Gastroesophageal sphincter (tissue), 4 donors: ENCODE results near the gene ACTL8. TPM values are rescaled to one million over a fixed set of nuclear protein-coding genes. Genes with fewer than 3 reads are reported as not detected.

Experiments
- ATAC-seq: fragments of 150-250 bp; one replicate; pipeline ENCODE4 v1.9.1; 2016; ENCODE audit warnings: mild to moderate bottlenecking, moderate library complexity
- H3K27ac ChIP-seq, 4 donors: fragments of 200-600 bp; sonication (generic) in 3 of 4; 1 replicate in 3 of 4; 2 replicates in 1 of 4; pipeline ENCODE4 v1.5.1; 2016 to 2019
- H3K27me3 ChIP-seq: fragments of 200-600 bp; sonication (generic); one replicate; pipeline ENCODE4 v1.5.1; 2019
- H3K36me3 ChIP-seq, 2 donors: fragments of 200-600 bp; sonication (generic); one replicate each; pipeline ENCODE4 v1.5.1; 2019; ENCODE audit warnings: control low read depth in 1 of 2
- H3K4me1 ChIP-seq, 3 donors: fragments of 200-600 bp; sonication (generic); 1 replicate in 2 of 3; 2 replicates in 1 of 3; pipeline ENCODE4 v1.5.1; 2016 to 2019; ENCODE audit warnings: control low read depth in 2 of 3
- H3K4me3 ChIP-seq, 2 donors: fragments of 200-600 bp; sonication (generic); one replicate each; pipeline ENCODE4 v1.5.1; 2019; ENCODE audit warnings: mild to moderate bottlenecking in 1 of 2, moderate library complexity in 1 of 2
- H3K9me3 ChIP-seq, 3 donors: fragments of 200-600 bp; sonication (generic); one replicate each; pipeline ENCODE4 v1.5.1; 2017 to 2019; ENCODE audit warnings: control low read depth in 2 of 3
- EP300 ChIP-seq: sonication (generic); formaldehyde crosslinking; IDR thresholded peaks from one replicate; pipeline ENCODE4 v1.6.1; 2017; ENCODE audit warnings: antibody characterized with exemption, mild to moderate bottlenecking
- POLR2A ChIP-seq, 2 donors: fragments of 450-650 bp; IDR thresholded peaks; one replicate each; pipeline ENCODE4 v1.6.1; 2017; ENCODE audit warnings: antibody characterized with exemption in 2 of 2, mild to moderate bottlenecking in 2 of 2, moderate library complexity in 1 of 2
- POLR2AphosphoS5 ChIP-seq: sonication (generic); formaldehyde crosslinking; IDR thresholded peaks from one replicate; pipeline ENCODE4 v1.6.1; 2017; ENCODE audit warnings: antibody characterized with exemption
- WGBS, 2 donors: methylation state at CpG; one replicate each; pipeline ENCODE4 v1.1.5; 2018; ENCODE audit warnings: low coverage in 1 of 2; 5-methylcytosine and 5-hydroxymethylcytosine counted together
- total RNA-seq, 4 donors: library from RNA; depleted of rRNA; stranded (reverse); fragments of >200 nt; gene quantifications; one replicate each; pipeline ENCODE4 v1.1.0, GENCODE V29; 2016
- TF ChIP-seq, protein P1 (sequence below), 4 experiments: fragments of 200-600 bp in 2 of 4; fragments of 450-650 bp in 2 of 4; sonication (generic) in 1 of 4; IDR thresholded peaks; one replicate each; pipeline ENCODE4 v1.5.1; 2017 to 2019; ENCODE audit warnings: antibody characterized with exemption in 4 of 4, mild to moderate bottlenecking in 2 of 4, moderate library complexity in 2 of 4

Gene ACTL8
- total RNA-seq, 4 donors from 2014 or later = not detected

DNA sequence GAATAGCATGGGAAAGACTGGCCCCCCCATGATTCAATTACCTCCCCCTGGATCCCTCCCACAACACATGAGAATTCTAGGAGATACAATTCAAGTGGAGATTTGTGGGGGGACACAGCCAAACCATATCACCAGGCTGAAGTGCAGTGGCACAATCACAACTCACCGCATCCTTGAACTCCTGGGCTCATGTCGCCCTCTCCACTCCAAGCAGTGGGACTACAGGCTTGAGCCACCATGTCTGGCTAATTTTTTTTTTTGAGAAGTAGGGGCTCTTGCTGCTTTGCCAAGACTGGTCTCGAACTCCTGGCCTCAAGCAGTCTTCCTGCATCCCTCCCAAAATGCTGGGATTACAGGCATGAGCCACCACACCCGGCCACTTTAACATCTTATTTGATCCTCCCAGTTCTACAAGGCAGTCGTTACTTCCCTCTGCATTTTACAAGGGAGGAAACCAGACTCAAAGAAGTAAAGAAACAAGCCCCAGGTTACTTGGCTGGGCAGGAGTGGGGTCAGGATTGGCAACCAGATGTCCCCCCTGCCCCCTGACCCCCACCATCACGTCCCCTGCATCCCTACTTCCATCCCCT lies 26.9 kb upstream of the ACTL8 start:
- Histone ChIP-seq H3K4me3 (no peak overlapping the region), H3K9me3 (no peaks in the 10 kb centered on the region), H3K27me3 (peaks cover 41% of the 10 kb centered on the region), H3K4me1 (no peaks in the 10 kb centered on the region), H3K27ac (no peak overlapping the region), H3K36me3 (no peaks in the 10 kb centered on the region)
- WGBS, 2 donors = 79 to 80% methylated on average over 3 to 4 of the region's 6 CpGs
- ATAC-seq = no peak
- TF ChIP-seq POLR2AphosphoS5 = no peak
- no peak for TF ChIP-seq POLR2A (IDR thresholded peaks at IDR 0.05)
- TF ChIP-seq, protein P1, sequence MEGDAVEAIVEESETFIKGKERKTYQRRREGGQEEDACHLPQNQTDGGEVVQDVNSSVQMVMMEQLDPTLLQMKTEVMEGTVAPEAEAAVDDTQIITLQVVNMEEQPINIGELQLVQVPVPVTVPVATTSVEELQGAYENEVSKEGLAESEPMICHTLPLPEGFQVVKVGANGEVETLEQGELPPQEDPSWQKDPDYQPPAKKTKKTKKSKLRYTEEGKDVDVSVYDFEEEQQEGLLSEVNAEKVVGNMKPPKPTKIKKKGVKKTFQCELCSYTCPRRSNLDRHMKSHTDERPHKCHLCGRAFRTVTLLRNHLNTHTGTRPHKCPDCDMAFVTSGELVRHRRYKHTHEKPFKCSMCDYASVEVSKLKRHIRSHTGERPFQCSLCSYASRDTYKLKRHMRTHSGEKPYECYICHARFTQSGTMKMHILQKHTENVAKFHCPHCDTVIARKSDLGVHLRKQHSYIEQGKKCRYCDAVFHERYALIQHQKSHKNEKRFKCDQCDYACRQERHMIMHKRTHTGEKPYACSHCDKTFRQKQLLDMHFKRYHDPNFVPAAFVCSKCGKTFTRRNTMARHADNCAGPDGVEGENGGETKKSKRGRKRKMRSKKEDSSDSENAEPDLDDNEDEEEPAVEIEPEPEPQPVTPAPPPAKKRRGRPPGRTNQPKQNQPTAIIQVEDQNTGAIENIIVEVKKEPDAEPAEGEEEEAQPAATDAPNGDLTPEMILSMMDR (IDR thresholded peaks at IDR 0.05) = no peak
- TF ChIP-seq EP300 = no peak

- TF ChIP-seq POLR2A (IDR thresholded peaks at IDR 0.05) (no peak), EP300 (no peak), POLR2AphosphoS5 (no peak)
- TF ChIP-seq, protein P1 (IDR thresholded peaks at IDR 0.05) = no peak
- Histone ChIP-seq H3K36me3 (no peaks in the 10 kb centered on the region), H3K27me3 (peaks cover 37% of the 10 kb centered on the region), H3K4me1 (no peaks in the 10 kb centered on the region), H3K9me3 (no peaks in the 10 kb centered on the region), H3K4me3 (no peak overlapping the region), H3K27ac (no peak overlapping the region)
- whole genome bisulfite sequencing, 2 donors = 72% methylated on average over 7 of the region's 12 CpGs; no CpG with 5 or more reads in 1 of the 2 donors
- no peak for ATAC-seq
These were observed 25.9 kb upstream of the ACTL8 start for GRCh38 chr1:17729248-17729647.

GRCh38 chr1:17729909-17730308 lies 25.2 kb upstream of the ACTL8 start:
- no peaks in the 10 kb centered on the region for H3K9me3 ChIP-seq
- no peak for ATAC-seq
- H3K27me3 ChIP-seq = peaks cover 35% of the 10 kb centered on the region
- no peaks in the 10 kb centered on the region for H3K36me3 ChIP-seq
- no peaks in the 10 kb centered on the region for H3K4me1 ChIP-seq
- H3K27ac ChIP-seq = no peak overlapping the region
- 40 to 81% methylated on average over 1 to 2 of the region's 10 CpGs for WGBS, 2 donors
- TF ChIP-seq POLR2A (IDR thresholded peaks at IDR 0.05) (no peak), EP300 (no peak), POLR2AphosphoS5 (no peak)
- TF ChIP-seq, protein P1 (IDR thresholded peaks at IDR 0.05) = no peak
- H3K4me3 ChIP-seq = no peak overlapping the region

- no peaks in the 10 kb centered on the region for H3K36me3 ChIP-seq
- H3K4me3 ChIP-seq = no peak overlapping the region
- H3K9me3 ChIP-seq = no peaks in the 10 kb centered on the region
- no peaks in the 10 kb centered on the region for H3K4me1 ChIP-seq
- TF ChIP-seq POLR2A (IDR thresholded peaks at IDR 0.05) (no peak), POLR2AphosphoS5 (no peak), EP300 (no peak)
- TF ChIP-seq, protein P1 (IDR thresholded peaks at IDR 0.05) = no peak
- no peak overlapping the region for H3K27ac ChIP-seq
- no peak for ATAC-seq
- peaks cover 35% of the 10 kb centered on the region for H3K27me3 ChIP-seq
- WGBS, 2 donors = 53% methylated on average over 3 of the region's 5 CpGs; no CpG with 5 or more reads in 1 of the 2 donors
These were observed 23.7 kb upstream of the ACTL8 start for GRCh38 chr1:17731460-17731859.

DNA sequence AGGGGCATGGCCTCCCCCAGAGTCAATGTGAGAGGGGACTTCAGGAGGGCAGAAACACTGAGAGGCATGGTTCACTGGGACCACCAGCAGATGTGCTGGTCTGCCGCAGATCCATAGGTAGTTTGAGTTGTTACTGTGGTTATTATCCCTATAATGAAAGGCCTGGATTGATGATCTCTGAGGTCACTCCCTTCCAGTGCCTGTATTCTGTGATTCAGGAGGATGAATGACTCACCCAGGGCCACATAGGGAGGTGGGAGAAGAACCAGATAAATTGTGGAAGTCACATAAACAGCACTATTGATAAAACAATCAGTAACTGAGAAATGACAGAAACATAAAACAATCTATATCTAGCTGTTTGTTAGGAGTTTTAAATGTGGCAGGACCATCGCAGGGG lies 22.7 kb upstream of the ACTL8 start:
- no peak overlapping the region for H3K27ac ChIP-seq
- no peaks in the 10 kb centered on the region for H3K36me3 ChIP-seq
- H3K4me1 ChIP-seq = no peaks in the 10 kb centered on the region
- no peaks in the 10 kb centered on the region for H3K9me3 ChIP-seq
- H3K4me3 ChIP-seq = no peak overlapping the region
- no peak for ATAC-seq
- WGBS, 2 donors = 83% methylated on average over 2 of the region's 2 CpGs; no CpG with 5 or more reads in 1 of the 2 donors
- no peak for TF ChIP-seq POLR2A (IDR thresholded peaks at IDR 0.05)
- TF ChIP-seq POLR2AphosphoS5 = no peak
- no peak for TF ChIP-seq EP300
- TF ChIP-seq, protein P1 (IDR thresholded peaks at IDR 0.05) = no peak
- peaks cover 45% of the 10 kb centered on the region for H3K27me3 ChIP-seq
